ENCODE results near the gene PELO.
"Not testable (repeated sequence)": the region's sequence is repeated elsewhere in the genome, so short reads cannot be mapped to it uniquely, and the experiment has no call there.

The PELO gene, protein sequence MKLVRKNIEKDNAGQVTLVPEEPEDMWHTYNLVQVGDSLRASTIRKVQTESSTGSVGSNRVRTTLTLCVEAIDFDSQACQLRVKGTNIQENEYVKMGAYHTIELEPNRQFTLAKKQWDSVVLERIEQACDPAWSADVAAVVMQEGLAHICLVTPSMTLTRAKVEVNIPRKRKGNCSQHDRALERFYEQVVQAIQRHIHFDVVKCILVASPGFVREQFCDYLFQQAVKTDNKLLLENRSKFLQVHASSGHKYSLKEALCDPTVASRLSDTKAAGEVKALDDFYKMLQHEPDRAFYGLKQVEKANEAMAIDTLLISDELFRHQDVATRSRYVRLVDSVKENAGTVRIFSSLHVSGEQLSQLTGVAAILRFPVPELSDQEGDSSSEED

DNA sequence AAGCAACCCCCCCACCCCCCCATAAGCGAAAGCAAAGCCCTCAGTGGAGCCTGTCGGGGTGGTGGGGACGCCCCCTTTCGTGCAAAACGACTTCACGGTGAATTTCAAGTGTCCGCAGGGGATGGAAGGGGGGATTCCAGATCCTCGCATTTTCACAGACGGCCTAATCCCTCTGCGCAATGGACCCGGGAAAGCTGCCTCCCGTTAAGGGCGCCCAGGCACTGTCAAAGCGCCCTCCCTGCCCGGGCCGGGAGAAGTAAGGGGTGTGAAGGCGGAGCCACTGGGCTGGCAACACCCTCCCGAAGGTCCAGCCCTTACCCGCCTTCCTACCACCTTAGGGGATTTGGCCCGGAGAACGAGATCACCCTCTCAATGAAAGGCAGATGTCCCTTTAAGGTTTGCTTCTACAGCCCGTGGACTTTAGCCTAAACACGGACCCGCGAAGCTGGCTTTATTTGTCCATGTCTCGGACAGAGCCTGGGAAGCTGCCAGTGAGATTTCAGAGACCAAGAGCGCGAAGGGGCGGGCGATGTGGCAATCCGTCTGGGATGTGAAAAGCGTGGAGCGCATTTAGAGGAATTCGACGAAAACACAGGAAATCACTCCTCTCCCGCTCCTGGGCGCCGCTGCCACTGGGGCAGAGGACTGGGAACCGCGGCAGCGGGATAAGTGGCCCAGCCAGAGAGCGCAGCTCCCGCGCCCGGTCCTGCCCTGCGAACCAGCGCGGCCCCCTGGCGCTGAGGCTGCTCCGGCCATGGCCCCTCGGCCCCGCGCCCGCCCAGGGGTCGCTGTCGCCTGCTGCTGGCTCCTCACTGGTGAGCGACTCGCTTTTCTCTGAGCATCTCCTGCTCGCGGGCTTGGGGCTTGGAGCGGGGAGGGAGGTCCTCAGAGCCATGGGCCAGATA is at the start of gene PELO, which contains the start of gene ITGA1:
TSS of gene PELO (plus strand) at position 317 of the 905 bp plus-strand sequence. CDS start 12,479 bp downstream, outside the sequence.
TSS of gene ITGA1 (plus strand) at position 317 of the 905 bp plus-strand sequence. CDS start at position 755, 438 bp downstream.
- peak; percentile 34 for DNase-seq

DNA sequence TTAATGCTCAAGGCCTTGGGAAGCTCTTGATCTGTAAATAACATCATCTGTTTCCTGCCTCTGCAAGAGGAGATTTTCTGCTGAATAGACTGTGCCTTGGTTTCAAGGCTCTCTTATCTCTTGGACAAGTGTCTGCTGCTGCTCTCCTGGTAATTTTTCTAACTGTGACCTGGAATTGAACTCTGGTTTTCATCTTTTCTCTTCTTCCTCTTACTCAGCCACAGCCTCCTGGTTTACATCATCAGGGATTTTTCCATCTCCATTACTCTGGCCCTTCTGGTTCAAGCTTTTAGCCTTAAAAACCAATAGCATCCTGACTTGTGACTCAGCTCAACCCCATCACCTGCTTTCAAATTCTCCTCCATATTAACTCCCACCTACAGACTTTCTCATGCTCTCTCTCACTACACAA is 49.6 kb upstream of the PELO start:
- no peak for DNase-seq

DNA sequence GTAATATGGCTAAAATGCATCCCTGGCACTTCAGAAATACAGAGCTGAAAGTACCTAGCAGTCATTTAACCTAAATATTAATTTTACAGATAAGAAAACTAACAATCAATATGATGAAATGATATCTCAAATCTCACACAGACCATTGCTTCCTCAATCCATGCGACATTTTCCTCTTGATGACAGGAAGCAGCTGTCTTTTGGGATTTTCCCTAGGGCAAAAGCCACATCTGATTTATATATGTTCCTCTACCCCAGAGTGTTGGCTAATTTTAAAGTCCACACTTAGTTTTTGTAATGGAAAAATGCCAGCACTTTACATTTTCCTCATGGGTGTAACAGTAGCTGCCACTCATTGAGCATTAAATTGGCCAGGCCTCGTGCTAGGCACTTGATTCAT is 47.7 kb upstream of the PELO start:
- no peak for DNase-seq

DNA sequence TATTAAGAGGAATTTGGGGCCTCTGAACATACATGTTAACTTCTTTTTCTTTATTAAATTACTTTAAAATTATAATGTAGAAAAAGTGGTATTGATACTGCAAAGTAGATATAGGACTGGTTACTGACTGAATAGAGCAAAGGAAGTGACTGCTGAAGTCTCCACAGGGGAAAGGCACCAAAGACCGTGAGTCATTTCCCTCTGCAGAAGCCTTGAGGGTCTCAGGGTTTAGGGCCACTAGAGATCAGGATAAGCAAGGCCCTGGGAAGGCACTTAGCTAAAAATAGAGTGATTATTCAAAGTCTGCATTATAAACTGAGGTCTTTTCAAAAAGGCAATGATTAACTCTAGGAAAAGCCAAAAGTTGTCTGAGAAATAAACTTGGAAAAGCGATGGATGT is 44.7 kb upstream of the PELO start:
- no peak for DNase-seq

DNA sequence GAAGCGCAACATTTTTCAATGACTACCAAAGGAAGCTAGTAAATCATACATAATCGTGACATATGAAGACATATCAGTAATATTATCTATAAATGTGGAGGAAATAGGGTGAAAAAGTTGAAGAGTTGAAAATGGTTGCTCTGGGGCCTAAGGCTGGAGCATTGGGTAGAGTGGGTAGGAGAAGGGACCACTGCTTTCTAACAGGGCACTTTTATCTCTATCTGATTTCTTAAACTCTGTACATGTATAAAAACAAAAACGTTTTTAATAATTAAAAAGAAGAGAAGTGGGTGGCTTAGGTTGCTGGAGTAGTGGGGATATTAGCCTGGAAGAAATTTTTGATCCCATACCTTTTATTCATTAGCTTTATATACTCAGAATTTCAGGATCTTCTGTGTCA is 44.2 kb upstream of the PELO start:
- no peak for DNase-seq

DNA sequence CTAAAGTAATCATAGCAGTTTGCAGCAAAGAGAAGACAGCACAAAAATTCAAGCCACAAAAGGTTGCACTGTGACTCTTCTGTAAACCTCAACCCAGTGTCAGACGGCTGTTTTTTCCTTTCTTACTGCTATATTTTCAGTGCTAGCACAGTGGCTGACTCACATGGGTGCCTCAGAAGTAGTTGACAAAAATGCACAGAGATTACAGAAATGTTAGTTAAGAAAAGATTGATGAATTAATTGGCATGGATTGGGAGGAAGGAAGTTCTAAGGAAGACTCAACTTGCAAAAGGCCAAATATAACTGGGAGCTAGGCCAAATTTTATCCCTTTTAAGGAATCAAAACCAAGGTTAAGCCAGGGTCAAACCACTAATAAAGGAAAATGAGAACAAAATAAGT is 43.7 kb upstream of the PELO start:
- peak; percentile 18 for DNase-seq

DNA sequence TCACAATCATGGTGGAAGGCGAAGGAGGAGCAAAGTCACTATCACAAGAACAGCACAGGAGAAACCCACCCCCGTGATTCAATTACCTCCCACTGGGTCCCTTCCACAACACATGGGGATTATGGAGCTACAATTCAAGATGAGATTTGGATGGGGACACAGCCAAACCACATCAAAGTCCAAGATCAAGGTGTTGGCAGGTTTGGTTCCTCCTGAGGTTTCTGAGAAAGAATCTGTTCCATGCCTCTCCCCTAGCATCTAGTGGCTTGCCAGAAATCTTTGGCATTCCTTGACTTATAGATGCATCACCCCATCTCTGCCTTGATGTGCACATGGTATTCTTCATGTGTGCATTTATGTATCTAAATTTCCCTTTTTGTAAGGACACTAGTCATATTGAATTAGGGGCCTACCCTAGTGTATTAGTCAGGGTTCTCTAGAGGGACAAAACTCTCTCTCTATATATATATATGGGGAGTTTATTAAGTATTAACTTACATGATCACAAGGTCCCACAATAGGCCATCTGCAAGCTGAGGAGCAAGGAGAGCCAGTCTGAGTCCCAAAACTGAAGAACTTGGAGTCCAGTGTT is 42.8 kb upstream of the PELO start:
- not testable (repeated sequence) for DNase-seq

DNA sequence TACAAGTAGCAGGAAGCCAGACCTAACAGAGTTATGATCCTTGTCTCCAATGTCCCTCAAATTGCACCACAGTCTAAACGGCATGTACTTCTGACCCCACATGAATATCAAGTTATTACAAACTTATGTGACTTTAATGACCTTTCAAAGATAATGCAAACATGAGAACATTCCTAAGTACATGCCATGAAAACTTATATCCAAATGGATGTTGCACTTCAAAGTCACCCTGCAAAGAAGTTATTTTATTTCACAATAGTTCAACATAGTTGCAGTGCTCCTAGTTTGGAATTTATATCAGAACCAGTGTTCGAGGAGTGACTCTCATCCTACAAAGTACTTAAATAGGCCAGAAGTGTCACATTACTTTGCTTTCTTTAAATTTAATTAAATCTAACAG is 41.2 kb upstream of the PELO start:
- no peak for DNase-seq

DNA sequence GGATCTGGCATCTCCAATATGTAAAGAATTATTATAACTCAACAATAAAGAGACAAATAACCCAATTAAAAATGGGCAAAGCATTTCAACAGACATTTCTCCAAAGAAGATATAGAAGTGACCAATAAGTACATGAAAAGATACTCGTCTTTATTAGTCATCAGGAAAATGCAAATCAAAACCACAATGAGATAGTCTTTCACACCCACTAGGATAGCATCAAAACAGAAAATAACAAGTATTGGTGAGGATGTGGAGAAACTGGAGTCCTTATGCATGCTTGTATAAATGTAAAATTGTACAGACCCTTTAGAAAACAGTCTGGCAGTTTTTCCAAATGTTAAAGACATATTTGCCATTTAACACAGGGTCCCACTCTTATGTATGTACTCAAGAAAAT is 39.1 kb upstream of the PELO start:
- no peak for DNase-seq

DNA sequence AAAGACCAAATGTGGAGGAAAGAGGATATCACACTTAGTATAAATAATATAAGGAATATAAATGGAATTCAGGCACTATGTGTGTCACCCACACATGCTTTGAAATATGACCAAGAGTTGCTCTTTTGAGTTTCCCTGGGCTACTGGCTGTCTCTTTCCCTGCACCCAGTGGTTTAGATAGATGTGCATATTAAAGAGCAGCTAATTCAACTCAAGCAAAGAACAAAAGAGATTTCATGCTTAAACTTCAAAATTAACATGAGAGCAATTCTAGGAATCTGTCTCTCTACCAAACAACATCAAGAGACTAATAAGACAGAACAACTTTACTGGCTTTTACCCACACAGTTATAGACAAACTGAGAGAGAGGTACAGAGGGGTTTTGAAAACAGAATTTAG is 38.0 kb upstream of the PELO start:
- no peak for DNase-seq

DNA sequence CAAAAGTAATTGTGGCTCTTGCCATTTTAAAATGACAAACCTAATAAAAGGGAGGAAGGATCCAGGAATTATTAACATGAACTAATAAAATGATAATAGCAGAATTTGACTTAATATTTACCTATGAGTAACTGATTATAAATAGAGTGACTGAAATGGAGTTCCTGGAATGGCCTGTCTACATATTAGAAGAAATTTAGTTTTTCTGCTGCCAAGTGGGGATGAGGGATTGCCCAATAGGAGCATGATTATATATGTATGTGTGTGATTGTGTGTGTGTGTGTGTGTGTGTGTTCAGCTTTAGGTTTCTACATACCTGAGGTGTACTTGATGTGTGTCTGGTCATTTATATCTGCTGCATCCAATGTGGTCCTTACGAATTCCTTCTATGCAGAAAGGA is 36.6 kb upstream of the PELO start:
- DNase-seq = no peak

DNA sequence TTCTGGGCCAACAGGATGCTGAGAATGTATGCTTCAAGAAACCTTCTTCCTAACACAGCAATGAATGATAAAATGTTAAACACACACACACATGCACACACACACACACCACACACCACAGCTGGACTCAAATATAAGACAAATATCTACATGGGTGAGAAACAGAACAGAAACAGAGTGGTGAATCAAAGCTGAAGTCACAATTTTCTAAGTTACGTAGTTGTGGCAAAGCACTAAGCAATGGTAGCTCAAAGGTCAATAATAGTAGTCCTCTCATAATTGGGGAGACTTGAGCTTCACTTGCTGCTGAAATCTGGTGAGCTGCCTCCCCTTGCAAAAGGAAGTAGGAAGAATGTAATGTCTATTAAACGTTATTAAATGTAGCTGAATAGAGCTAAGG is 33.7 kb upstream of the PELO start:
- DNase-seq = no peak

DNA sequence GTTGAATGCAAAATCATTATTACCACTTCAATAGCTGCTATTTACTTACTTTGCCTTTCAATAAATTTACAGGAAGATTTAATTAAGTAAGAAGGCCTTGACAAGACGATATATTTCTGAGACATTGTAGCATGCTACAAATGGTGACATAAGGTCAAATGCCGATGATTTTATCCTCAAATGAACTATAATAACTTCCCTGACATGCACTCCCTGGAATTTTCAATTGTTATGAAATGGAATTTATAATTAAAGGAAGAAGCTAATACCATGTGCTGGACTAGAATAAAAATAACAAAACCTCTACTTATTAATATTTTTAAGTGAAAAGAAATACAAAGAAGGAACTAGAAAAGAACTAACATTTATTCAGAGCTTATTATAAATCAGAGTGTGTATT is 30.2 kb upstream of the PELO start:
- no peak for DNase-seq

DNA sequence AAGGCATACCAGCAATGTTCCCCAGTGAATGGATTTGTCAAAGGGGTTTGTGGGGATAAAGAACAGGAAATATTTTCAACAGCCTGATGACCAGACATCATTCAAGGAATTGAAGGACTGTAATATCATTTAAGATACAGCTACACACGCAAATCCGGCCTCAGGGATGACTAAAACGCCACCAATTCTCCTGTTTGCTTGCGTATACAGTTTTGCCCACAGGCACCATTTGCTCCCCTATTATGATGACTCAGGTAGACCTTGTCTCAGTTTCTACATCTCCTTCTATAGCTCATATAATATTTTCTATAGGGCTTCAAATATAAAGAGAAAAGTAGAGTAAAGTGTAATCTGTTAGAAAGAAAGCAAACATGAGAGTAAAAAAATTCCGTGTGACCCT is 29.7 kb upstream of the PELO start:
- no peak for DNase-seq

DNA sequence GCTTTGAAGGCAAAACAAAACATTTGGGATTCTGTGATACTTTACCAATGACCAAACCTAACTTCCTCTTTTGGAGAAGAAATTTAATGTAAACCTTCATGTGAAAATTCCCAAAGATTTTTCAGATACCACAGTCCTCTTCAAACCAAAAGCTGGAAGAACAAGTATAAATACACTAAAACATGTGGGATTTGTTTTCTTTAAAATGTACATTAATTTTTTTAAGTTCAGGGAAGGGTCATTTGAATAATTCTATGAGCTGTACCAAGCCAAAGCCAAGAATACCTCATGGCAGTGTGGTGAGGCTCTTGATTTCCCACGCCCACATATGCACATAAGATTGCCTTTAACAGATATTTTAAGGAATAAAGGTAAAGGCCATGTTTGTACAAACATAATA is 28.4 kb upstream of the PELO start:
- no peak for DNase-seq

DNA sequence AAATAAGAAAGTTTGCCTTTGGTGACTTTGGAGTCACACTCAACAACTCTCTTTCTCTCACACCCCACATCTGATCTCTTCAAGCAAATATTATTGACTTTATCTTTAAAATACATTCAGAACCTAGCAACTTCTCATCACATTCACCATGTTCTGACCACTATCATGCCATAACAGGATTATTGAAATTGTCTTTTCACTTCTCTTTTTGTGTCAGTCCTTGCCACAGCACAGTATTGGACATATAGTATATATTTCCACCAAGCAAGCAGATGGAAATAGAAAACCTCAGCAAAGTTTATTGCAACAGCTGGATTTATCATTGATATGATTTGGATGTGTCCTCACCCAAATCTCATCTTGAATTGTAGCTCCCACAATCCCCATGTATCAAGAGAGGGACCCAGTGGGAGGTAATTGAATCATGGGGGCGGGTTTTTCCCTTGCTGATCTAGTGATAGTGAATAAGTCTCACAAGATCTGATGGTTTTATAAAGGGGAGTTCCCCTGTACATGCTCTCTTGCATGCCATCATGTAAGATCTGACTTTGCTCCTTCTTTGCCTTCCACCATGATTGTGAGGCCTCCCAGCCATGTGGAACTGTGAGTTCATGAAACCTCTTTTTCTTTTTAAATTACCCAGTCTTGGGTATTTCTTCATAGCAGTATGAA is 26.9 kb upstream of the PELO start:
- DNase-seq = no peak

DNA sequence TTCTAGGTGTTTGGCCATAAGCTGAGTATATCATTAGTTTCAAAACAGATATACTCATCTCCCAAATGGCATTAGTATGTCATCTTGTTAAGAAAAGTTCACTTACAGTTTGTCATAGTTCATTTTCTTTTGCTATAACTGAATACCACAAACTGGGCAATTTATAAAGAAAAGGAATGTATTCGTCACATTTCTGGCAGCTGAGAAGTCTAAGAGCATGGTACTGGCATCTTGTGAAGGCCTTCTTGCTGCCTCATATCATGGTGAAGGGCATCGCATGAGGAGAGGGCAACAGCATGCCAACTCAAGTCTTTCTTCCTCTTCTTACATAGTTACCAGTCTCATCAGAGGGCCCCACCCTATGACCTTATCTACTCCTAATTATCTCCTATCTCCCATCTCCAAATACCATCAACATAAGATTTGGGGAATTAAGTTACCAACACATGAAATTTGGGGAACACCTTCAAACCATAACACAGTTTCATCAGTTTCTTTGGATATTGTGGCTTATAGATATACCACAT is 20.4 kb upstream of the PELO start:
- DNase-seq = no peak

DNA sequence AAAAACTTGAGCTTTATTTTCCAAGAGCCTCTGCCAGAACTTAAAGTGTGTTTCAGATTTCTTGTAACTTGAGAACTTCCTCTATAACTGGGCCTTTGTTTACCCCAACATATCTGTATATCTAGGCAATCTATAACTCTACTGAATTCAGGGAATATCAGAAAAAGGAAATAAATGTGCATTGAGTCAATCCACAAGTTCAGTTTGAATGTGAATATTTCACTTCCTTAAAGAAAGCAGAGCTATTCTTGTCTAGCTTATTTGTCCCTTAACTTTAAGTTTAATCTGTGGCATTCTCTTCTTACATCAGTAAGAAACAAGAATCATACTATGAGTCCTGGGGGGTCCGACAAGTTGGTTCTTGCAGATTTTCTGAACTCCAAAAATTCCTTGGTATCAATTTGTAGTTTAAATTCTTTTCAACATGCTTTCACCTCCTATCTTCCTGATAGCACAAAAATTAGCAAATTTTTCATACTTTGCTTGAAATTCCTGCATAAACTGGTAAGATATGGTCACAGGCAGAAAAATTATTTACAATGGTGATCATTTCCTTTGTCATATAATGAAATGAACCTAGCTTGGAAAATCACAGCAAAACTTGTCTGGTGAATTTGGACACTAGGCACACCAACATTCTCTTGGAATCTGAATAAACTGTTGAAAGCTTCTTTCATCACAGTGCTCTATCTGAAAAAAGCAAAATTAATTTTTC is 19.8 kb upstream of the PELO start:
- no peak for DNase-seq

DNA sequence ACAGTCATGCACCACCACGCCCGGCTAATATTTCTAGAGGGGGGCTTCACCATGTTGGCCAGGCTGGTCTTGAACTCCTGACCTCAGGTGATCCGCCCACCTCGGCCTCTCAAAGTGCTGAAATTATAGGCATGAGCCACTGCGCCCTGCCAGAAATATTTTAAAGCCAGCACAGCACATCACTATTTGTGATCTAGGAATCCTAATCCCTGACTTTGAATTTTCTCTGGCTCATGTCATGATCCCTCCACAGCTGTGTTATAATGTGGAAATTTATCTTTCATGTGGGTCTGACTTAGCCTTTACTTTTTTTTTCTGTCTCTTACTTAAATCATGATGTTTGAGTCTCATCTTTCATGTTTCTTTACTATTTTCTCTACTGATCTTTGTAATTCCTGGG is 18.7 kb upstream of the PELO start:
- no peak for DNase-seq

DNA sequence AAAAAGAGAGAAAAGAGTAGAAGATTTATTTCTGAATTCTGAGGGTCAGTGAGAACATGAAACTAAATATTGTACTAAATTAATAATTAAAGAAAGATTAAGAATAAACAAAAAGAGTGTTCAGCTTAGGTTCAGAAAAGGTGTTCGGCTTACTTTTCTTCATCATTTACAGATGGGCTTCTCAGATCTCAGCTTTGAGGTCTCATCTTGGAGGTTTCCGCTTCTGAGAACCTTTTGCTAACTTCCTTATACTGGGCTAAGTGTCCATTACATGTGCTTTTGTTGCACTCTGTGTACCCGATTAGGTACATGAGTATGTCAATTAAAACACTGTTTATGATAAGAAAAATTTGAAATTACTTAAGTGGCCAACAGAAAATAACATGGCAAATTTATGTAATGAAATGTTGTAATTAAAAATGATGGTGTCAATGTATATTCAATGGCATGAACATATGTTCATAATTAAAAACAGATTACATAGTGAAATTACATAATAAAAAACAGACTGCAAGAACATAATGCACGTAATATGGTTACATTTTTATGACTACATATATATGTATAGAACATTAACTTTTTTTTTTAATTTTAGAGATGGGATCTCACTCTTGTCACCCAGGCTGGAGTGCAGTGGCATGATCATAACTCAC is 17.3 kb upstream of the PELO start:
- DNase-seq = no peak

DNA sequence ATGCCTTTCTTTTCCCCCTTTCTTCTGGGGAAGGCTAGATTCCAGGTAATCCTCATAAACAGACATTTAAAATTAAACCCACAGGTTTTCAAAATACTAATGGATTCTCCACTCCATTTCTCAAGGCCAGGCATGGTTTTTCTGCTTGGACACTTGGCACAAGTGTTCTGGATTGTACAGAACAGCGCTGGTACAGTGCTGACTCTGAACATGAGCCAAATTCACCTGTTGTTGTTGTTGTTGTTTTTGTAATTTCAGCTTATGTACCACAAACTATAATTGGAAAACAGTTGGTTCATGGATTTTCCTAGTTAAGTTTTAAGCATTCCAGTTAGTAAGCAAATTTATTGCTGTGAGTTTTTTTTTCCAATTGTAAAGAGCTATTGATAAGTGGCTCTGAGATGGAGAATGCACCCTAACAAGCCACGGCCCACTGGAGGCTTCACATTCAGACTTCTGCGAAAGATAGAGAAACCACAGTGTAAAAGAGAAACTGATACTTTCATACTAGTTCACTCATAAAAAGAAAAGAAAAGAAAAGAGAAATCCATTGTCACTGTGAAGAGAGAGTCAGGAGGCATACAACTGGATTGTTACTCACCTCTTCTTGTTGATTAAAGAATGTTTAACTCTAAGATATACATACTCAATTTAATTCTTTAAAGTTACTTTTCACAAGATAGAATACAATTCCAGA is 16.2 kb upstream of the PELO start:
- no peak for DNase-seq

All from activated effector memory CD4-positive, alpha-beta T cell treated with Interleukin-2 at 50 U/mL for 16 hours (primary cell).